ENCODE data around the gene SUMO3. TPM values are rescaled to one million over a fixed set of nuclear protein-coding genes. Genes with fewer than 3 reads are reported as not detected.

SUMO3 gene
- total RNA-seq, 1 experiment from 2014 or later: 81.7 TPM

GRCh38 chr21:44801468-44802395, 16.1 kb downstream of the SUMO3 start, which contains the start of gene UBE2G2 (continued):
- TF ChIP-seq E2F4 (CRISPR knock-in tag; IDR thresholded peaks at IDR 0.05; ENCODE audit: borderline replicate concordance, low read depth) (0 out of 2 replicates have a peak, but pooled peaks have one; percentile 37), HMGXB4 (CRISPR knock-in tag; IDR thresholded peaks at IDR 0.05) (peak; percentile 91), ZNF281 (CRISPR knock-in tag; IDR thresholded peaks at IDR 0.05) (no peak), TEAD4 (CRISPR knock-in tag; IDR thresholded peaks at IDR 0.05) (peak; percentile 45; the same call in 1 of the 2 replicates), GABPB1 (CRISPR knock-in tag; IDR thresholded peaks at IDR 0.05) (peak; percentile 94), FOXK1 (CRISPR knock-in tag; IDR thresholded peaks at IDR 0.05) (peak; percentile 91), MAX (CRISPR knock-in tag; IDR thresholded peaks at IDR 0.05) (peak; percentile 99), RORB (CRISPR knock-in tag; IDR thresholded peaks at IDR 0.05) (no peak), E2F1 (CRISPR knock-in tag; IDR thresholded peaks at IDR 0.05) (peak; percentile 50; the same call in 1 of the 2 replicates), TCF7 (CRISPR knock-in tag; IDR thresholded peaks at IDR 0.05; ENCODE audit: low read depth) (no peak), ZNF317 (CRISPR knock-in tag; IDR thresholded peaks at IDR 0.05; ENCODE audit: borderline replicate concordance, low read depth) (peak; percentile 57; the same call in 1 of the 2 replicates), ZNF671 (CRISPR knock-in tag; IDR thresholded peaks at IDR 0.05) (no peak), ATF3 (CRISPR knock-in tag; conservative IDR thresholded peaks at IDR 0.05) (no peak), NR2C2 (CRISPR knock-in tag; IDR thresholded peaks at IDR 0.05) (peak; percentile 100), SOX15 (CRISPR knock-in tag; IDR thresholded peaks at IDR 0.05) (no peak), FOXP1 (CRISPR knock-in tag; IDR thresholded peaks at IDR 0.05; ENCODE audit: borderline replicate concordance) (peak; percentile 76; the same call in 1 of the 2 replicates), JUN (CRISPR knock-in tag; IDR thresholded peaks at IDR 0.05) (peak; percentile 71), PRDM15 (CRISPR knock-in tag; IDR thresholded peaks at IDR 0.05) (peak; percentile 47; the same call in 1 of the 2 replicates), ZNF263 (CRISPR knock-in tag; IDR thresholded peaks at IDR 0.05; ENCODE audit: low read depth) (no peak; the same call in 1 of the 2 replicates), ZNF396 (CRISPR knock-in tag; IDR thresholded peaks at IDR 0.05; ENCODE audit: borderline replicate concordance) (no peak), SMAD4 (CRISPR knock-in tag; IDR thresholded peaks at IDR 0.05) (0 out of 2 replicates have a peak, but pooled peaks have one; percentile 65), NFYB (CRISPR knock-in tag; conservative IDR thresholded peaks at IDR 0.05; ENCODE audit: low read depth) (no peak), MYBL2 (CRISPR knock-in tag; IDR thresholded peaks at IDR 0.05) (peak; percentile 72; the same call in 1 of the 2 replicates), GTF2I (CRISPR knock-in tag; conservative IDR thresholded peaks at IDR 0.05) (no peak)
